ENCODE results near the gene ROBO3.

- TF ChIP-seq JUN (CRISPR knock-in tag; IDR thresholded peaks at IDR 0.05) (no peak), ELF4 (CRISPR knock-in tag; IDR thresholded peaks at IDR 0.05; ENCODE audit: low read depth) (no peak), CTCF (IDR thresholded peaks at IDR 0.05) (no peak), ZNF121 (CRISPR knock-in tag; IDR thresholded peaks at IDR 0.05) (no peak), ZBTB21 (CRISPR knock-in tag; IDR thresholded peaks at IDR 0.05; ENCODE audit: borderline replicate concordance) (no peak), ZNF138 (CRISPR knock-in tag; conservative IDR thresholded peaks at IDR 0.05) (no peak), SP1 (CRISPR knock-in tag; conservative IDR thresholded peaks at IDR 0.05) (no peak), ATF2 (CRISPR knock-in tag; IDR thresholded peaks at IDR 0.05; ENCODE audit: borderline replicate concordance, low read depth) (no peak), FOXP1 (CRISPR knock-in tag; IDR thresholded peaks at IDR 0.05; ENCODE audit: borderline replicate concordance) (no peak), ZNF317 (CRISPR knock-in tag; IDR thresholded peaks at IDR 0.05; ENCODE audit: borderline replicate concordance, low read depth) (no peak), USF1 (CRISPR knock-in tag; IDR thresholded peaks at IDR 0.05) (no peak), NR1H2 (CRISPR knock-in tag; IDR thresholded peaks at IDR 0.05) (no peak)
Measured at GRCh38 chr11:124841201-124841600, 24.0 kb upstream of the ROBO3 start.

Measured in WTC11 (cell line).